Sigmoid colon (tissue), 7 donors: ENCODE measurements around the gene VGLL3. TPM values are rescaled to one million over a fixed set of nuclear protein-coding genes. Genes with fewer than 3 reads are reported as not detected.

Experiments used
- DNase-seq: peaks from one replicate; pipeline ENCODE4 v3.0.0-alpha.2; 2019
- H3K27ac ChIP-seq, 4 donors: fragments of 200-600 bp; sonication (generic); one replicate each; pipeline ENCODE4 v1.5.1; 2016 to 2019; ENCODE audit warnings: mild to moderate bottlenecking in 1 of 4
- H3K27me3 ChIP-seq, 3 donors: fragments of 200-600 bp; sonication (generic); one replicate each; pipeline ENCODE4 v1.5.1; 2019; ENCODE audit warnings: mild to moderate bottlenecking in 1 of 3
- H3K36me3 ChIP-seq, 4 donors: fragments of 200-600 bp; sonication (generic); one replicate each; pipeline ENCODE4 v1.5.1; 2016 to 2019
- H3K4me1 ChIP-seq, 4 donors: fragments of 200-600 bp; sonication (generic); one replicate each; pipeline ENCODE4 v1.5.1; 2017 to 2019
- H3K4me3 ChIP-seq, 4 donors: fragments of 200-600 bp; sonication (generic); one replicate each; pipeline ENCODE4 v1.5.1; 2017 to 2019; ENCODE audit warnings: mild to moderate bottlenecking in 2 of 4, moderate library complexity in 1 of 4
- H3K9me3 ChIP-seq, 4 donors: fragments of 200-600 bp in 3 of 4; sonication (generic) in 3 of 4; one replicate each; pipeline versions ENCODE4 v1.5.1 to v1.6.1; 2013 to 2019
- CTCF ChIP-seq, 4 experiments: fragments of 450-650 bp in 3 of 4; fragments of 200-600 bp in 1 of 4; IDR thresholded peaks; one replicate each; pipeline ENCODE4 v1.5.1; 2016 to 2019; ENCODE audit warnings: antibody characterized with exemption in 4 of 4, mild to moderate bottlenecking in 3 of 4, moderate library complexity in 2 of 4
- EP300 ChIP-seq, 4 donors: sonication (generic); formaldehyde crosslinking; IDR thresholded peaks; one replicate each; pipeline ENCODE4 v1.6.1; 2017; ENCODE audit warnings: antibody characterized with exemption in 4 of 4
- POLR2A ChIP-seq, 2 donors: fragments of 450-650 bp; IDR thresholded peaks; one replicate each; pipeline ENCODE4 v1.6.1; 2016; ENCODE audit warnings: antibody characterized with exemption in 2 of 2, mild to moderate bottlenecking in 2 of 2, moderate library complexity in 2 of 2
- POLR2AphosphoS5 ChIP-seq, 4 donors: sonication (generic); formaldehyde crosslinking; IDR thresholded peaks; one replicate each; pipeline ENCODE4 v1.6.1; 2017; ENCODE audit warnings: antibody characterized with exemption in 4 of 4
- WGBS, 2 donors: extraction: QIAGEN DNeasy Blood & Tissue Kit; methylation state at CpG; one replicate each; pipeline ENCODE4 v1.1.7; 2013; 5-methylcytosine and 5-hydroxymethylcytosine counted together
- intact Hi-C: fragments of 100-400 bp; cut with DNase I; formaldehyde crosslinking; loops from one replicate; pipeline ENCODE4 v1.15.1; 2023
- polyA plus RNA-seq, 3 donors: library from polyadenylated mRNA; stranded (reverse); fragments of 200-250 nt; gene quantifications; one replicate each; pipeline ENCODE4 v1.2.3, GENCODE V29; 2013
- total RNA-seq, 4 donors: library from RNA; depleted of rRNA; stranded (reverse); fragments of >200 nt; gene quantifications; one replicate each; pipeline ENCODE4 v1.1.0, GENCODE V29; 2016
- donor health status: healthy with polysubstance abuse.
- donor health status: Bipolar disorder and iron deficiency.
- donor health status: healthy.

The VGLL3 gene
- total and polyA plus RNA-seq, 7 donors, result 0.23 to 35.0 (median 24.0) TPM

- Histone ChIP-seq H3K9me3 (no peaks in the 10 kb centered on the region), H3K4me3 (peak overlapping the region; percentile 76 to 84 (median 80)), H3K36me3 (no peaks in the 10 kb centered on the region), H3K4me1 (peaks cover 0 to 39% (median 26%) of the 10 kb centered on the region in 4 donors), H3K27ac (peak overlapping the region; percentile 85 to 98 (median 92)), H3K27me3 (no peaks in the 10 kb centered on the region)
- intact Hi-C loops, result loop anchor here (2.0 to 5.0 kb wide), 2 partner anchors 99 to 198 kb away; no protein-coding TSS in a partner anchor
- 7 to 8% methylated on average over 29 of the region's 29 CpGs for WGBS, 2 donors
- peak; percentile 71 for DNase-seq
- TF ChIP-seq EP300 (IDR thresholded peaks at IDR 0.05) (no peak), POLR2A (IDR thresholded peaks at IDR 0.05) (no peak), CTCF (IDR thresholded peaks at IDR 0.05) (no peak), POLR2AphosphoS5 (IDR thresholded peaks at IDR 0.05) (no peak)
These were observed 776 bp downstream of the VGLL3 start for GRCh38 chr3:86990012-86990733.

GRCh38 chr3:86989611-86990010 lies 1.3 kb downstream of the VGLL3 start:
- Histone ChIP-seq H3K36me3 (no peaks in the 10 kb centered on the region), H3K4me3 (peak overlapping the region; percentile 76 to 84 (median 80)), H3K27me3 (no peaks in the 10 kb centered on the region), H3K27ac (peak overlapping the region; percentile 85 to 98 (median 92)), H3K9me3 (no peaks in the 10 kb centered on the region), H3K4me1 (peaks cover 0 to 43% (median 29%) of the 10 kb centered on the region in 4 donors)
- intact Hi-C loops, result loop anchor here (2.0 to 5.0 kb wide), 2 partner anchors 99 to 197 kb away; no protein-coding TSS in a partner anchor
- DNase-seq, result no peak
- WGBS, 2 donors, result 62 to 65% methylated on average over 7 of the region's 7 CpGs
- TF ChIP-seq EP300 (IDR thresholded peaks at IDR 0.05) (no peak), POLR2AphosphoS5 (IDR thresholded peaks at IDR 0.05) (no peak), CTCF (IDR thresholded peaks at IDR 0.05) (no peak), POLR2A (IDR thresholded peaks at IDR 0.05) (no peak)

- peak overlapping the region; percentile 85 to 98 (median 92) for H3K27ac ChIP-seq
- H3K9me3 ChIP-seq, result no peaks in the 10 kb centered on the region
- H3K27me3 ChIP-seq, result no peaks in the 10 kb centered on the region
- no peak for DNase-seq
- TF ChIP-seq CTCF (IDR thresholded peaks at IDR 0.05) (no peak), EP300 (IDR thresholded peaks at IDR 0.05) (no peak), POLR2A (IDR thresholded peaks at IDR 0.05) (no peak), POLR2AphosphoS5 (IDR thresholded peaks at IDR 0.05) (no peak)
- peaks cover 0 to 49% (median 33%) of the 10 kb centered on the region in 4 donors for H3K4me1 ChIP-seq
- 59 to 72% methylated on average over 1 of the region's 1 CpG for WGBS, 2 donors
- H3K36me3 ChIP-seq, result no peaks in the 10 kb centered on the region
- intact Hi-C loops, result no loop called here
- H3K4me3 ChIP-seq, result peak overlapping the region; percentile 76 to 84 (median 80)
These were observed 1.9 kb downstream of the VGLL3 start for GRCh38 chr3:86989006-86989405.

GRCh38 chr3:86988235-86988634 lies 2.7 kb downstream of the VGLL3 start:
- Histone ChIP-seq H3K9me3 (no peaks in the 10 kb centered on the region), H3K4me1 (peaks cover 0 to 57% (median 34%) of the 10 kb centered on the region in 4 donors), H3K36me3 (no peaks in the 10 kb centered on the region), H3K27ac (peak overlapping the region; percentile 69 to 98 (median 90)), H3K4me3 (peak overlapping the region; percentile 3 to 81 (median 47)), H3K27me3 (no peaks in the 10 kb centered on the region)
- intact Hi-C loops, result no loop called here
- no peak for DNase-seq
- no peak for TF ChIP-seq POLR2AphosphoS5 (IDR thresholded peaks at IDR 0.05)
- no peak for TF ChIP-seq EP300 (IDR thresholded peaks at IDR 0.05)
- no peak for TF ChIP-seq CTCF (IDR thresholded peaks at IDR 0.05)
- TF ChIP-seq POLR2A (IDR thresholded peaks at IDR 0.05), result no peak
- 77 to 78% methylated on average over 4 of the region's 4 CpGs for WGBS, 2 donors
